ENCODE data around the gene DNASE2.

DNASE2 gene

DNA sequence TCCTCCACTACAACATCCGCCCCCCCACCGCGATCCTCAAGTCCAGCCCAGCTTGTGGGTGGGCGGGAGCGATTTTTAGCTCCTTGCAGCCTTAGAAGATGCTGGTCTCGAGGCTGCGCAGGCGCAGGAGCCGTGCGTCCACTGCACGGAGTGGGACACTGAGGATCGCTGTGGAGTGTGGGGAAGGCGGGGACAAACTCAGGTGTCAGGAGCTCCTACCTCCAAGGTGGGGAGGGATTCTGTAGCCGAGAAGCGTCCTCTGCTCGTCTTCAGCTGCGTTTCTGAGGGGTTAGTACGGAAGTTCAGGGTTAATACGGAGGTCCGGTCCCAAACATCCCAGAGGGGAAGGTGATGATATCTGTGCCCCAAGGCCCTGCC lies 46.7 kb downstream of the DNASE2 start, which contains the start of gene RTBDN:
TSS of gene RTBDN (minus strand) at position 14 of the 378 bp plus-strand sequence. CDS start 4,600 bp downstream, outside the sequence.
- no peak for DNase-seq (ENCODE audit: low spot score)

DNA sequence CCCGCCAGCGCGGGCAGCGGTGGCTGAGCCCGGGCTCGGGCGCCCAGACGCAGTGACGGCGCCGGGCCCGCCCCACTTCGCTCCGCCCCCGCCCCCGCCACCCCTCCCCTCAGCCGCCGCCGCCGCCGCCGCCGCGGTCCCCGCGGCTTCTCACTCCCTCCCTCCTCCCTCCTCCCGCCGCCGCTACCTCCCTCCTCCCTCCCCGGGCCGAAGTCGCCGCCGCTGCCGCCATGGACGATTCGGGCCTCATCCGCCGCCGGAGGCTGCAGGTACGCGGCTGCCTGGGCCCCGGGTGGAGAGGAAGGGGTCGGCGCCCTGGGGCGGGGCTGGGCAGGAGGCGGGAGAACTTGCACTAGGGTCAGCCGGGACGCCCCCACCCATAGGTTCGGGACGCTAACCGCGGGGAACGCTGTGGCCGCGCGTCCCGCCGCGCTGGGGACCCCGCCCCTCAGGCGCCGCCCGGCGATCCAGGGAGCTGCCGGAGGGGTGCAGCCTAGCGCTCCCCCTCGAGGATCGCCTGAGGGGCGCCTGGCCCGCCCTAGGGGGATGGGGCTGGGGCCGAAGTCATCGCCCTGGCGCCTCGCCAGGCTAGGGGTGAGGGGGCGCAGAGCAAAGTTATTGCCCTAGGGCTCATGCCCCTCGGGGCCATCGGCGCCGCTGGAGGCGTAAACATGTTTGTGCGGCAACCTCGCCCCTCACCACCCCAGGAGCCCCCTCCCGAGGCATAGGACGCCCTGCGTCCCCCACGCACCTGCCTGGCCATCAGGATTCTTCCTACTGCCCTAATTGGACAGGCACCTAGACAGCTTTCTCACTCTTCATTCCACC lies 47.3 kb downstream of the DNASE2 start:
- DNase-seq (ENCODE audit: low spot score) = peak; percentile 67

DNA sequence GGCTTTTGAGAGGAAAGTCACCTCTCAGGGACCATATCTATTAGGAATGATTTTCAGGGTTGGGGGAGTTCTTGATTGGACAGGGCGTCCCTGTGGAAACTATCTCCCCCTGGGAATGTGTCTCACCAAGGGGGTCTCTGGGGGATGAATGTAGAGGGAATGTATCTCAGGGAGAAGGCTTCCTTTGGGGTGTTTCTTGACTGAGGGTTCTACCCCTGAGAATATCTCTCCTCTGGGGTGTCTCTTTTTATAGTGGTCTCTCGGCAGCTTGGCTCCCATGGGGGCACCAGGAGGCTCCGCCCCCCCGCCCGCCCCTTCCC lies 47.9 kb downstream of the DNASE2 start:
- DNase-seq (ENCODE audit: low spot score) = no peak

GRCh38 chr19:12828494-12828893 lies 52.8 kb downstream of the DNASE2 start:
- DNase-seq (ENCODE audit: low spot score) = peak; percentile 45

DNA sequence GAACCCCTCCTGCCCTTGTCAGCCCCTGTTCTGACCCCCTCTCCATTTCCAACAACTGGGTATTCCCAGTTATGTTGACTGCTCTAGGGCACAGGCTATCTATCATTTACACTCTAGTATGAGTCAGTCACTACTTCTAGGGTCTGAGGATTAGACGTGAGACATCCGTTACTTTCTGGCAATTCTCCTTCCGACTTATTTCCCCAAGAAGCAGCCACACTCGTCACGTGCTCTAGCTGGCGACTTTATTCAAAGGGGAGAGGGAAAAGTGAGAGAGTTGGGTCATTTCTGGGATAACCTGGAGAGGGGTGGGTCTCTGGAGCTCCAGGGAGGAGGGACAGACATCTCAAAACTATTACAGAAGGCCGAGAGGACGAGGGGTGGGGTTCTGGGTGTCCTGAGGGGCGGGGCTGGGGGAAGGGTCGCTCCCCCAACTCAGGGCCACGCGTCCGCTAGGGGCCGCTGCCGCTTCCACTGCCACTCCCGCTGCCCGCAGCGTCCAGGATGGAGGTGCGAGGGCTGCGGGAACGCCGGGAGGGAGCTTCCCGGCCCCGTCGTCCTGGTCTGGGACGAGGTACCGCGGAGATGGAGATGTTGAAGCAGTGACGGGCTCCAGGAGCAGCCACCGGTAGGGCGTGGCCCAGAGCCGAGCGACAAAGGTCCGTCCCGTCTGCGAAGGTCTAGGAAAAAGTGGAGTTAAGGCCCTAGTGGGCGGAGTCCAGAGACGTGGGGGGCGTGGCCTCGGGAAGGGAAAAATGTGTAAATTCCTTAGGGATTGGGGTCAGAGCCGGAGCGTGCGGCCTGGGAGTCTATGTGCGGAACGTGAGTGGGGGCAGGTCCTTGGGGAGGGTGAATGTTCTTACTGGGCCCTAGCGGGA lies 55.8 kb downstream of the DNASE2 start:
- peak; percentile 46 for DNase-seq (ENCODE audit: low spot score)
